Activated CD4-positive, alpha-beta T cell treated with anti-CD3 and anti-CD28 coated beads for 4 hours (primary cell): ENCODE measurements around the gene UVRAG.

Experiments used
- DNase-seq, 2 donors: peaks; one replicate each; pipeline ENCODE4 v3.0.0-alpha.2; 2020

Gene UVRAG

GRCh38 chr11:75814677-75815344 is at the start of gene UVRAG:
UVRAG (plus strand) TSS chr11:75815210; CDS start chr11:75815408, 198 bp downstream.
- peak; percentile 97 to 99 for DNase-seq

DNA sequence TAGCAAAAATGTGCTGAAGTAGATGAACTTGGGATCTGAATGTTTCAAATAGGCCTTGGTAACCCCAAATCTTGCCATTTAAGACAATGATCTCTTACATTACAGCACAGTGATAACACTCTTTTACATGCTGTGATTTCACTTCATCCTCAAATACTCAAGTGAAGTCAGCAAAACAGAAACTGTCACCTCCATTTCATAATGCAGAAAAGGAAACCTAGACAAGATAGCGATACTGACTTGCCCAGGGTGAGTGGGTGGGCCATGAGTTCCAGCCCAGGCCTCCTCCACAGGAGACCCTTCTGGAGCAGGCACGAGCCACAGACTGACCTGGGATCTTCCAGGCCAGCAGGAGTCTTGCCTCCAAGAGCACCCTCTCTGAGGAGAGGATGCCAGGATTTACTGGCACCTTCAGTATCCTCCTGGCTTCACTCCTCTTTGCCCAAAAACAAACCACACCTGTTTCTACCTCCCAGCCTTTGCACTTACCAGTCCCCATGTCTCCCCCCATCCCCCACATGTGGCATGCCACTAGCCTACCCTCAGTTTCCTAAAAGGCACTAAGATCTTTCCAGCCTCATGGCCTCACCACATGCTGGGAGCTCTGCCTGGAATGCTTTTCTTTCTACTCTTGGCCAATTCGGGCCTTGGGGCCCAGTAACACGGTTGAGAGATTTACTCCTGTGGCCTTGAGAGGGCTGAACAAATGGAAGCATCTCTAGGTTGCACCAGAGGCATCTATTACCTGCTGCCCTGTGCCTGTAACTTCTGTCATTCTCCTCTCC is 48.4 kb upstream of the UVRAG start:
- DNase-seq, result no peak

DNA sequence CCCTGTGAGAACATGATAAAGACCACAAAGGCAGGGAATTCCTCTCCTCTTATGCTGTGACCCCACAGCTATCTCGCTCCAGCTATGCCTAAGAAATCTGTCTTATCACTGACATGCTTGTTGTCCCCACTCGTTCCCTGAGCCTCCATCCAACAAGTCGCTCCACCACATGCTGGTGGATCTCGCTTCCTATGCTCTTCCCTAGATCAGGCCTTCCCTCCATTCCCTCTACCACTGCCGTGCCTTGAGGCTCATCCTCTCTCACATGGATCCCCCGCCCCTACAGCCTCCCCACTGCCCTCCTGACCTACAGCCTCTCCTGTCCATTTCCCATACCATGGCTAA is 47.8 kb upstream of the UVRAG start:
- DNase-seq, result no peak

GRCh38 chr11:75767793-75768111 is 47.3 kb upstream of the UVRAG start:
- DNase-seq, result no peak

- DNase-seq, result peak; percentile 67 to 76
Observed at GRCh38 chr11:75768112-75768908, 46.7 kb upstream of the UVRAG start, which contains the start of gene DGAT2. DGAT2 (plus strand) TSS chr11:75768778; CDS start chr11:75768992, 214 bp downstream.

DNA sequence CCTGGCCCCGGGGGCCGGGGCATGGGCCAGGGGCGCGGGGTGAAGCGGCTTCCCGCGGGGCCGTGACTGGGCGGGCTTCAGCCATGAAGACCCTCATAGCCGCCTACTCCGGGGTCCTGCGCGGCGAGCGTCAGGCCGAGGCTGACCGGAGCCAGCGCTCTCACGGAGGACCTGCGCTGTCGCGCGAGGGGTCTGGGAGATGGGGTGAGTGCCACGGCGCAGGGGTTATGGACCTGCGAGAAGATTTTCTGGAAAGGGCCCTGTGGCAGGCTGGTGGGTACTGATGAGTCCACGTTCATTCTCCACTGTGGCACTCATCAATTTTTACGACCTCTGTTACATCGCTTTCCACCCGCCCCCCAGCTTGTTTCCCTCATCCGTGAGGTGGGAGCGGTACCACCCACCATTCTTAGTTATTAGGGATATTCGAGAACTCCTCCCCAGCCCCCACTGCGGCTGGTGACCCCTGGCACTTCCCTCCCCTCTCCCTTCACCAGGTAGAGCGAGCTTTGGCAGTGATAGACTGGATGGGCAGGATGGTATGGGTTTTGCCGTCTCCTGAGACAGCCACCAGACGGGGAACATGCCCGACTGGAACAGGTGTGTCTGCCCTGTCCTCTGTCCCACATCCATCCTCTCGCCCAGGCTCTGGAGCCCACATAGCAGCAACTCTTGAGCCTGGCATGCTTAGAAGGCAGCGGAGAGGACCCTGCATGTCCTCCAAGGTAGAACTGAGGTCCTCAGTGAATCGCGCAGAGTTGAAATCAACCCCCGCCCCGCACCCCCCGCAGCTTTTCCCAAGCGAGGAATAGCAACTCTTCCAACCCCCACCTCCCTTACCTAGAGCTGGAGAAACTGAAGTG is 45.9 kb upstream of the UVRAG start:
- DNase-seq, result no peak

DNA sequence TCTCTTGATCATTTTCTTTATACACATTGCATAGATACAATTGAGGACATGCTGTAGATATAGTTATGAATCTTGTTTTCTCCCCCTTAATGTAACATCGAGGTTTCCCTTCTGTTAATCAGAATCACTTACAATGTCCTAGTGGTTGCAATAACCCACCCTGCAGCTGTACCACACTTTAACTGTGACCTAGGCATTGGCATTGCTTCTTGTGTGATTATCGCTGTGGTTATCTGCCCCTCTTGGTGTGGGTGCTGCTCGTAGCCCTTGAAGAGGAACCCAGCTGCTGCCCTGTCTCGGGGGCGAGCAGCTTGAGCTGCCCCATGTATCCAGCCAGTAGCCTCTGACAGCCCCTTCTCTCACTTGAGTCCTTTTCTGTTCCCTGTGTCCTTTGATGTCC is 44.9 kb upstream of the UVRAG start:
- no peak for DNase-seq

DNA sequence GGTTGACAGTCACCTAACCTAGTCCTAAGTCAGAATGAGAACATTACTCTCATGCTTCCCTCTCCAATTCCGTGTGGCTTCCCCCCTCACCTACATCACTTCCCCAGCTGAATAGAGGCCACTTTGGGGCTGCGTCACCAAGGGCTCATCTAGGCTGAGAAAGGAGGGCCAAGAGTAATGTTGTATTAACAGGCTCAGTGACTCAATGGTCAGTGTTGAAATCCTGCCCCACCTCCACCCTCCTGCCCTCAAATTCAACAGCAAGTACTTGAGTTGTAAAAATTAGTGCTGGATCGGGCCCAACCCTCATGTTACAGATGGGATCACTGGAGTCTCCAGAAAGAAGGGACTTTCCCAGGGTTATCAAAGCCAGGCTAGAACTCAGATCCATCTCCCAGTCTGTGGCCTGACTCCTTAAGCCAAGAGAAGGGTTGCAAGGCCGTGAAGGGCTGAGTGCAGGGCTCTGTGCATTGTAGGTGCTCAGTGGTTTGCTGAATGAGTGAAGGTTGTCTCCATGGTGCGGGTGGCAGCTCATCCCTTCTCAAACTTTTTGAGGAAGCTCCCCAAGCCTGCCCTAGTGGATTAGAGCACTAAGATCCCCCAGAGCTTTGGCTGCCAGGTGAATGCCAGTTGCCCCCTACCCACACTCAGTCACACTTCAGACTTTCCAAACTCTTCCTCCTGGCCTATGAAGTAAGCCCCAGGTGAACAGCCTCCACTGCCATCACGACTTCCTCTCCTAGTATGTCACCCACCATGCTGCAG is 43.2 kb upstream of the UVRAG start:
- no peak for DNase-seq

DNA sequence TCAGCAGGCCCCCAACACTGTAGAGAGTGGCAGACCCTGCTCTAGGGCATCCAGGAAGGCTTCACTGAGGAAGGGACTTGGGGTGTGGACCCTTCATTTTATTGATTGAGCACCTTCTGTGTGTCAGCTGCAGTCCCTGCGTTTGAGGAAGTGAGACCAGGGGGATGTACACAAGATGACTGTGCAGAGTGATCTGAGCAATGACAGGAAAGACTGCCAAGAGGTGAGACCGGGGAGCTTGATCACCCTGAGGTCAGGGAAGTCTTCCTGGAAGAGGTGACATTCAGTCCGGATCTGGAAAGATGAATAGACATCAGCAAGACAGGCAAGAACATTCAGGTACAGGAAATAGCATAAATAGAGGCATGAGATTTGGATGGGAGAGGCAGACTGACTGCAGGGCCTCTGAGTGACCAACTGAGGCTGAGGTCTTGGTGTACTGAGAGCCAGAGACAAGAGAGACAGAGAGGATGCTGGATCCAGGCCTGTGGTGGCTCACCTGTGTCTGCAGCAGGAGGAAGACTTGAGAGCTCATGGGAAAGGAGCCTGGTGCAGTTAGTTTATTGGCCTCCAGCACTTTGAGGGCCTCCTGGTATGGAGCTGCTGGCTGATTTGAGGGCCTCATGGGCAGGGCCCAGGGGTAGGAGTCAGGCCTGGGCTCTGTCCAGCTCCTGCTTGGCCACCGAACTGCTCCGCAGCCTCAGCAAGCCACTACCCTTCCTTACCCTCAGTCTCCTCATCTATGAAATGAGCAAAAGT is 41.2 kb upstream of the UVRAG start:
- DNase-seq, result no peak

DNA sequence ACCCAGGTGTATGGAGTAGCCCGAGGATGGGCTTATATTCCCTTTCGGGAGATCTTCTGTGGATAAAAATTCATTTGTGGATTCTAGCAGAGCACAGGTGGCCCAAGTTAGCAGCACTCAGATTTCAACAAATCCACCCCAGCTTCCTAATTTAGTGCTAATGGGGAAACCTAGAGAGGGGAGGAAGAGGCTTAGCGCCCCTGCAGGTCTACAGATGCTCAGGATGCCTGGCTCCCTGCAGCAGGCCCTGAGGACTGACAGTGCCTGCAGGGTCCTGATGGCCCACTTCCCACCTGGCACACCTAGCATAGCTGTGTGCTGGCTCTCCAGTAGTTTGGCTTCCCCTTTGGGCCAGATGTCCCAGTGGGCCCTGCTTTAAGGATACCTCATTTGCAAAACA is 40.0 kb upstream of the UVRAG start:
- DNase-seq, result no peak

GRCh38 chr11:75776546-75776945 is 38.5 kb upstream of the UVRAG start:
- no peak for DNase-seq

GRCh38 chr11:75777461-75778110 is 37.4 kb upstream of the UVRAG start:
- DNase-seq, result no peak

GRCh38 chr11:75778962-75779361 is 36.0 kb upstream of the UVRAG start:
- no peak for DNase-seq

DNA sequence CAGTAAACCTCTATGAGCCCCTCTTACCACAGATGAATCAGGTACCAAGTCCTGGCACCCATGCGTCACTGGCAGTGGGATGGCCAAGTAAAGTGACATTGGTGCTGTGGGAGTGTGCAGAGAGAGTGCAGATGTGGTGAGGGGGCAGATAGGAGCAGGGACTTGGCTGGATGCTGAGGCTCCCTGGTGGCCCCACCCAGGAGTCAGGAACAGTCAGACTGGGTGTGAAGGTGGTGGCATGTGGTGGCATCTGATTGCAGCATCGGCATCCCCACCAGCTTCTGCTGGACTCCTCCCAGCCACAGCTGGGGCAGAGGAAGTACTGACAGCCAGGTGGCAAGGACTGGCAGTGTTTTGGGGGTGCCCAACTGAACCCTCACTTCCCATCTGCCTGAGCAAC is 35.0 kb upstream of the UVRAG start:
- no peak for DNase-seq

DNA sequence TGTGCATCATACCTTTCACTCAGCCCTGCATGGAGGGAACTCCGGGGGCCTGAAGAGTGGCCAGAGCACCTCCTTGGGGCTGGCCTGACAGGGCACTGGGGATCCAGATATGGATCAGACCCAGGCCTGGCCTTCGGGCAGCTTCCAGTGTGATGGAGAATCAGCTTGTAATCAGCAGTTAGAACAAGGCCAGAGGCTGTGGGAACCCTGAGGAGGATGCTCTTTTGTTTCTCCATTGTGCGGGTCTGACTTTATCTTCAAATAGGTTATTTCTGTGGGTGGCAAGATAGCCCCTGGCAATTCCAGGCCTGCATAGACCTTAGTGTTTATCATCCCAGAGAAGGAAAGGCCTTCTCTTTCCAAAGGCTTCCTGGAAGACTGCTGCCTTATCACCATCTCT is 34.1 kb upstream of the UVRAG start:
- DNase-seq, result no peak

DNA sequence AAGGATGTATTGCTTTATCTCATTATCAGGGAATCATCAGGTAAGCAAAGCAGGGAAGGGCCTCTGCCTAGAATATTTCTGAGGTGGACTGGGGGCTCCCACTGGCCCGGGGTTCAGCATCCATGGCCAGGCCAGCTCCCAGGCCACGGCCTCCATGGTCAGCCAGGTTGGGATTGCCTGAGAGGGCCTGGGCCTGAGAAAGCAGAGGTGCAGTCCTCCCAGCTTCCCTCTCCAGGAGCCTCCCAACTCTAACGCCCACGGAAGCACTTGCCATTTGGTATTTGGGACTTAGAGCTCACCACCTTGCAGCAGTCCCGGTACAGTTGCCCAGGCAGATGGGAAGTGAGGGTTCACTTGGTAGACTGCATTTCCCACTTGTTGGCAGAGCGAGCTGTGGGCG is 33.7 kb upstream of the UVRAG start:
- DNase-seq, result no peak

DNA sequence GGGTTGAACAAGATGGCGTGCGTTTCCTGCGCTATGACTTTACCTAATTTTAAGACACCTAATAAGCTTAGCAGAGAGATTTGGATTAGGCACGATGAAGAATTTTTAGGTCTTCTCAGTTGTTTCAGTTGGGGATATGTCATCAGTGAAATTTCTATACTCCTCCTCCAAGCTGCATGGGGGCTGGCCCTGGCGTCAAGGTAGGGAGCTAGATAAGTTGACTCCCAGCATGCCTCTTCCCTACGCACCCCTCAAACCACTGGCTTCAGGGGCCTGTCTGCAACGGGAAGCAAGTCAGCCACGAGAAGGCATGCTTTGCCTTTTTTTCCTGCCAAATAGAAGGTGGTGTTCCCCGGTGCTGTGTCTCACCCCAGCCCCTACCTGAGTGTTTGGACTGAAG is 33.2 kb upstream of the UVRAG start:
- no peak for DNase-seq

DNA sequence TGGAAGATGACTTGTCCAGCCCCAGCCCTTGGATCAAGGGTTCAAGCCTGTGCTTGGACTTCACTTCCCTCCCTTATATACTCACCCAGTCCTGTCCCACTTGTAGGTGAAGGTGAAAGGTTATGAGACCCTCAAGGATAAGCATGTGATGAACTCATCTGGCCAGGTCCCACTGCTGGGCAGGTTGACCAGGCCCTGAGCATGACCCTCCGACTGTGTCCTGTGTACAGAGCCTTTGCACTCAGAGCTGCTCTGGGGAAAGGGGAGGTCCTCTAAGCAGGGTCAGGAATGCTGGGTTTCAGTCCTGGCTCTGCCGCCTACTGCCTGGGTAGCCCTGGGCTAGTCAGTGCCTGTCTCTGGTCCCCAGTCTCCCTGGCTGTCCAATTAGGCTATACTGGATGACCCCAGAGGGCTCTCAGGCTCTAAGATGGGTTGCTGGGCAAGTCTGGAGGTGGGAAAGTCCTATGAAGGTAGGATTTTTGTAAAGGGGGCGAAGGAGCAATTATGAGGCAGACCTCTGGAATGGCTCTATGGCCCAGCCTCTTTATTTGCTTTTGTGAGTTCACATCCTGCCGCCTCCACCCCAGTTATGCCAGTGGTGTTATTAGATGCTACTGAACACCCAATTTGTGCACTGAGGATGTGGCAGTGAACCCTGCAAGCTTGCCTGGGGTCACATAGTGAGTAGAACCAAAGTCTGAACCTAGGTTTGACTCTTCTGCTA is 32.3 kb upstream of the UVRAG start:
- no peak for DNase-seq

- no peak for DNase-seq
Observed at GRCh38 chr11:75783416-75784084, 31.5 kb upstream of the UVRAG start.

DNA sequence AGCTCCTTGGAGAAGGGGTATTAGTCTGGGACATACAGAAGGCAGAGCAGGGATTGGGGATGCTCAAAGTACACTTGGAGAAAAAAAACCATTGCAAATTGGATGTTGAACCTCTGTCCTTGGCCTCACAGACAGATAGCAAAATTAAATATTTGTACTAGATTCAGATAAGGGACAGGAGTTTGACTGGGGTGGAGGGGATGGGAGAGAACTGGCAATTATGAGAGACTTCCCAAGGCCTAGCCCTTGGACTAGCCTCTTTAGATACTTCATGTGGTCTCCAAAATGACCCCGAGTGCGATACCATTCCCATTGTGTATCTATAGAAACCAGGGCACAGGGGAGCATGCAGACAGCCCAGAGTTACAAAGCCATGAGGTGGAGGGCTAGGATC is 30.9 kb upstream of the UVRAG start:
- DNase-seq, result no peak
